Stimulated activated CD8-positive, alpha-beta memory T cell treated with anti-CD3 and anti-CD28 coated beads, Interleukin-12 subunit alpha, Interleukin-12 subunit beta, amount 100 ng/mL, for 24 hours (primary cell): ENCODE measurements around the gene CDKL4.
"Not testable (repeated sequence)": the region's sequence is repeated elsewhere in the genome, so short reads cannot be mapped to it uniquely, and the experiment has no call there.

Experiments used
- DNase-seq: peaks from one replicate; pipeline ENCODE4 v3.0.0-alpha.2; 2020; ENCODE audit errors: extremely low read depth

CDKL4 gene

GRCh38 chr2:39243469-39244123 lies at the start of gene CDKL4:
Gene CDKL4 (minus strand): TSS chr2:39243970.
- DNase-seq = no peak

GRCh38 chr2:39290433-39290832 lies 46.7 kb upstream of the CDKL4 start:
- no peak for DNase-seq

- no peak for DNase-seq
These were observed 45.8 kb upstream of the CDKL4 start for GRCh38 chr2:39289609-39290008.

- DNase-seq = no peak
These were observed 39.8 kb upstream of the CDKL4 start for GRCh38 chr2:39283561-39283960.

DNA sequence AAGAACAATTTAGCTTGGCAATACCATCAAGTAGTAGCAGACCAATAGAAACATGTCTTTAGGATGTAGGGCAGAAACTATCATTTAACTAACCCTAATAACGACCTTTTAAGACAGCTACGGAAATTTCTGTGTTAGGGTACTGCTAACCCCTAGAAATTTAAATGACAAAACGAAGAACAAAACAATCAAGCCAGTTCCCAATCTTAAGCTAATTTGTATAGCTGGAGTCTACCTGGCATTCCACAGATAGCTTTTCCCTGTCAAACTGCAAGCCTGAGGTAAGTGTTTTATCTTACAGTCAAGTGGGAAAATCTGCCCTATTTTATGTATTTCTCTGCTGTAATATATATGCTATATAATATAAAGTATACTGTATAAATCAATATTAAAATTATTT lies 37.6 kb upstream of the CDKL4 start:
- DNase-seq = no peak

DNA sequence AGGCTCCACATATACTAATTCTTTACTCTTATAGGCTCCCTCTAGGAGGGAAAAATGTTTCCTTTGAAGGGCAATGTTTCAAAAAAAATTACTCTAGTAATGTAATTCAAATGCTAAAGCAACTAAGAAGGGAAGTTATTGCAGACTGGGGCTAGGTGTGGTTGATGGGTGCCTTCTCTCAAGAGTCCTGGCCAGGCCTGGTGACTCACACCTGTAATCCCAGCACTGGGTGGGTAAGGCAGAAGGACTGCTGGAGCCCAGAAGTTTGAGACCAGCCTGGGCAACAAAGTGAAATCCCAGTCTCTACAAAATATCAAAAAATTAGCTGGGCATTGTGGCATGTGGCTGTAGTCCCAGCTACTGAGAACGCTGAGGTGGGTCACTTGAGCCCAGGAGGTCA lies 31.2 kb upstream of the CDKL4 start:
- no peak for DNase-seq

DNA sequence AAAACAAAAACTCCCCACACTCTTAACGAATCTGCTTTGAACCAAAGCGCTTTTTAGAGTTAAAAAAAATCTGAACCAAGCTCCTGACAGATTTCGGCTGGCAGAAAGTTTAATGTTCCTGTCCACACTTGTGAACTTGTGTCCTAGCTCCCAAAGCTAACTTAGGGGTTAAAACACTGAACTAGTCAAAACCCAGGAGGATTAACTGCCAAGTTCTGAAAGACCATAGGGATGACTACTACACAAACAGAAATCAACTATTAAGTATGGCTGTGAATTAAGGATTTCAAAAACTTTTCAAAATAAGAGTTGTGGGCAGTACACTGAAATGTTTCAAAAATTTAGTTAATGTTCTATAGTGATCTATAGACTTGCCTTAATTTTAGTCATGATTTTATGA lies 26.2 kb upstream of the CDKL4 start:
- no peak for DNase-seq

GRCh38 chr2:39266916-39267434 lies 23.2 kb upstream of the CDKL4 start:
- no peak for DNase-seq

- no peak for DNase-seq
These were observed 22.5 kb upstream of the CDKL4 start for GRCh38 chr2:39266139-39266805.

DNA sequence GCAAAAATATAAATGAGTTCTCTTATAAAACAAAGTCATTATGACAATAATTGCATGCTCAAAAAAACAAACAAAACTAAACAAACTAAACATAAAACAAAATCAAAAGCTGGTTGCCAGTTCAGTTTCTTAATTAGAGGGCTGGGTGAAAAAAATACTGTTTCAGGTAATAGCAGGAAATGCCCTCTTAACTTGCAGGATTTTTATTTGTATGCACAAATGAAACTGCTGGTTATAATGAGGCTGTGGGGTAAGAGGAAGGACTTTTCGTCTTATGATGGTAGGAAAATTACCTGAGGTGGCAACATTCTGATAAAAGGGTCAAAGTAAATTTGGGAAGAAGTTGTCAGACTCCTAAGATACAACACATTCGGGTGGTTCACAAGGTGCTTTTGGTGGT lies 21.5 kb upstream of the CDKL4 start:
- DNase-seq = no peak

- no peak for DNase-seq
These were observed 21.0 kb upstream of the CDKL4 start for GRCh38 chr2:39264733-39265132.

GRCh38 chr2:39260087-39260486 lies 16.3 kb upstream of the CDKL4 start:
- no peak for DNase-seq

DNA sequence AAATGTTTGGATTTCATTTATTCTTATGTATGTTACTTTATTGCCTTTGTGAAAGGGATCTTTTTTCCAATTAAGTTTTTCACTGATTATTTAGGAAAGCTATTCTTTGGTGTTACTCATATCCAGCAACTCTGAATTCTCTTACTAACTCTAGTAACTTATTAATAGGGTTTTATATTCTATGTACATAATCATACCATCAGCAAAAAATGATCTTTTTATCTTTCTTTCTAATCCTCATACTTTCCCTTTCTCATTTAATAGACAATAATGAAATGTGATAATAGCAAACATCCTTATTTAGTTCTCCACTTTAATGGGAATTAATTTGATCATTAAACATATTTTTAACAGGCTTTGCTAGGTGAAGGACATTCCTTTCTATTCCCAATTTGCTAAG lies 12.3 kb upstream of the CDKL4 start:
- DNase-seq = no peak

- no peak for DNase-seq
These were observed 9.2 kb upstream of the CDKL4 start for GRCh38 chr2:39252888-39253518.

- no peak for DNase-seq
These were observed 3.8 kb upstream of the CDKL4 start for GRCh38 chr2:39247512-39248043.

GRCh38 chr2:39246382-39246980 lies 2.7 kb upstream of the CDKL4 start:
- DNase-seq = no peak

DNA sequence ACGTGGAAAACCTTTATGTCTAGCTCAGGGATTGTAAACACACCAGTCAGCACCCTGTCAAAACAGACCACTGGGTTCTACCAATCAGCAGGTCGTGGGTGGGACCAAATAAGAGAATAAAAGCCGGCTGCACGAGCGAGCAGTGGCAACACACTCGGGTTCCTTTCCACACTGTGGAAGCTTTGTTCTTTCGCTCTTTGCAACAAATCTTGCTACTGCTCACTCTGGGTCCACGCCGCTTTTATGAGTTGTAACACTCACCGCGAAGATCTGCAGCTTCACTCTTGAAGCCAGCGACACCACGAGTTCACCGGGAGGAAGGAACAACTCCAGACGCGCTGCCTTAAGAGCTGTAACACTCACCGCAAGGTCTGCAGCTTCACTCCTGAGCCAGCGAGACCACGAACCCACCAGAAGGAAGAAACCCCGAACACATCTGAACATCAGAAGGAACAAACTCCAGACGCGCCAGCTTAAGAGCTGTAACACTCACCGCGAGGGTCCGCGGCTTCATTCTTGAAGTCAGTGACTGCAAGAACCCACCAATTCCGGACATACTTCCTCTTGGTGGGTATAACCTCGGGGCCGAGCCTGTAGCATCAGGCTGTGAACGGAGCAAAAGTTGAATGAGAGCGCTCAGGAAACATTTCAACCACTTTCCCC lies 1.3 kb upstream of the CDKL4 start:
- DNase-seq = not testable (repeated sequence)

DNA sequence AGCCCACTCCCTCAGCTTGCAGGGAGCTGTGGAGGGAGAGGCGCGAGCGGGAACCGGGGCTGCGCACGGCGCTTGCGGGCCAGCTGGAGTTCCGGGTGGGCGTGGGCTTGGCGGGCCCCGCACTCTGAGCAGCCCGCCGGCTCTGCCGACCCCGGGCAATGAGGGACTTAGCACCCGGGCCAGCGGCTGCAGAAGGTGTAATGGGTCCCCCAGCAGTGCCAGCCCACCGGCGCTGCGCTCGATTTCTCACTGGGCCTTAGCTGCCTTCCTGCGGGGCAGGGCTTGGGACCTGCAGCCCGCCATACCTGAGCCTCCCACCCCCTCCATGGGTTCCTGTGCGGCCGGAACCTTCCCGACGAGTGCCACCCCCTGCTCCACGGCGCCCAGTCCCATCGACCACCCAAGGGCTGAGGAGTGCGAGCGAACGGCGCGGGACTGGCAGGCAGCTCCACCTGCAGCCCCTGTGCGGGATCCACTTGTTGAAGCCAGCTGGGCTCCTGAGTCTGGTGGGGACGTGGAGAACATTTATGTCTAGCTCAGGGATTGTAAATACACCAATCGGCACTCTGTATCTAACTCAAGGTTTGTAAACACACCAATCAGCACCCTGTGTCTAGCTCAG lies 582 bp upstream of the CDKL4 start:
- not testable (repeated sequence) for DNase-seq

GRCh38 chr2:39241588-39241987 lies 2.2 kb downstream of the CDKL4 start:
- no peak for DNase-seq

DNA sequence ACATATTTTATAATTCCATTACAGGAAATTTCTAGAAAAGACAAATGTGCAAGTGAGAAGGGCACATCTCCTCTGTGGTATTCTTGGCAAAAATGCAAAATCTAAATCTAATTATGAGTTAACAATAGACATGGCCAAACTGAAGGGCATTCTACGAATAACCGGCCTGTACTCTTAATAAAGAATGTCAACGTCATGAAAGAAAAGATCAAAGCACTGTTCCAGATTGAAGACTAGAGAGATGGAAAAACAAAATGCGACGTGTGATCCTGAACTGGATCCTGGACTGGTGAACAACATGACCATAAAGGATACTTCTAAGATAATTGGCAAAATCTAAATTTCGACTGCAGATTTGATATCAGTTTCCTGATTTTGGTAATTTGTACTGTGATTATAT lies 3.0 kb downstream of the CDKL4 start:
- DNase-seq = no peak

GRCh38 chr2:39234754-39235153 lies 9.0 kb downstream of the CDKL4 start:
- no peak for DNase-seq
